ENCODE data around the gene RNLS. TPM values are rescaled to one million over a fixed set of nuclear protein-coding genes. Genes with fewer than 3 reads are reported as not detected.

The RNLS gene
- total RNA-seq, 2 donors from 2014 or later, result 21.7 to 31.8 TPM

- no peaks in the 10 kb centered on the region for H3K4me1 ChIP-seq (replicated peaks)
- intact Hi-C loops (cut with DNase I), result no loop called here
- H3K9me3 ChIP-seq, result no peaks in the 10 kb centered on the region
- no peak for DNase-seq (ENCODE audit: low spot score)
- no peak overlapping the region for H3K4me3 ChIP-seq
- H3K27me3 ChIP-seq (replicated peaks; ENCODE audit: insufficient read depth), result no peaks in the 10 kb centered on the region
- no peak overlapping the region for H3K27ac ChIP-seq
- no peak for TF ChIP-seq POLR2A (IDR thresholded peaks at IDR 0.05)
- TF ChIP-seq CTCF (IDR thresholded peaks at IDR 0.05), result no peak
- no peak for TF ChIP-seq POLR2AphosphoS5 (IDR thresholded peaks at IDR 0.05)
- H3K36me3 ChIP-seq, result no peaks in the 10 kb centered on the region
These were observed 142.6 kb downstream of the RNLS start for GRCh38 chr10:88440541-88440940.

- intact Hi-C loops (cut with DNase I), result no loop called here
- H3K27me3 ChIP-seq (replicated peaks; ENCODE audit: insufficient read depth), result no peaks in the 10 kb centered on the region
- H3K36me3 ChIP-seq, result no peaks in the 10 kb centered on the region
- no peak overlapping the region for H3K27ac ChIP-seq
- no peaks in the 10 kb centered on the region for H3K4me1 ChIP-seq (replicated peaks)
- DNase-seq (ENCODE audit: low spot score), result no peak
- TF ChIP-seq CTCF (IDR thresholded peaks at IDR 0.05) (no peak), POLR2AphosphoS5 (IDR thresholded peaks at IDR 0.05) (peak; percentile 36)
- H3K4me3 ChIP-seq, result no peak overlapping the region
- H3K9me3 ChIP-seq, result no peaks in the 10 kb centered on the region
These were observed 143.2 kb downstream of the RNLS start for GRCh38 chr10:88439932-88440331.

- H3K36me3 ChIP-seq, result no peaks in the 10 kb centered on the region
- H3K4me3 ChIP-seq, result no peak overlapping the region
- no peaks in the 10 kb centered on the region for H3K4me1 ChIP-seq (replicated peaks)
- no peaks in the 10 kb centered on the region for H3K9me3 ChIP-seq
- intact Hi-C loops (cut with DNase I), result no loop called here
- no peak for DNase-seq (ENCODE audit: low spot score)
- TF ChIP-seq POLR2A (IDR thresholded peaks at IDR 0.05) (no peak), POLR2AphosphoS5 (IDR thresholded peaks at IDR 0.05) (no peak), CTCF (IDR thresholded peaks at IDR 0.05) (no peak)
- H3K27ac ChIP-seq, result no peak overlapping the region
- H3K27me3 ChIP-seq (replicated peaks; ENCODE audit: insufficient read depth), result no peaks in the 10 kb centered on the region
These were observed 145.7 kb downstream of the RNLS start for GRCh38 chr10:88437411-88437810.

- Histone ChIP-seq H3K9me3 (no peaks in the 10 kb centered on the region), H3K36me3 (no peaks in the 10 kb centered on the region), H3K27ac (no peak overlapping the region), H3K4me3 (no peak overlapping the region), H3K27me3 (replicated peaks; ENCODE audit: insufficient read depth) (no peaks in the 10 kb centered on the region), H3K4me1 (replicated peaks) (no peaks in the 10 kb centered on the region)
- 95% methylated on average over 2 of the region's 2 CpGs for WGBS
- no peak for TF ChIP-seq CTCF (IDR thresholded peaks at IDR 0.05)
- no peak for TF ChIP-seq POLR2AphosphoS5 (IDR thresholded peaks at IDR 0.05)
- no peak for TF ChIP-seq POLR2A (IDR thresholded peaks at IDR 0.05)
- intact Hi-C loops (cut with DNase I), result no loop called here
- DNase-seq (ENCODE audit: low spot score), result no peak
These were observed 149.4 kb downstream of the RNLS start for GRCh38 chr10:88433565-88434186.

- H3K4me3 ChIP-seq, result no peak overlapping the region
- intact Hi-C loops (cut with DNase I), result no loop called here
- no peaks in the 10 kb centered on the region for H3K4me1 ChIP-seq (replicated peaks)
These were observed 152.0 kb downstream of the RNLS start for GRCh38 chr10:88431103-88431502.

More at GRCh38 chr10:88431103-88431502, 152.0 kb downstream of the RNLS start:
- TF ChIP-seq POLR2AphosphoS5 (IDR thresholded peaks at IDR 0.05), result no peak
- no peak for TF ChIP-seq CTCF (IDR thresholded peaks at IDR 0.05)
- no peaks in the 10 kb centered on the region for H3K9me3 ChIP-seq
- no peak overlapping the region for H3K27ac ChIP-seq
- WGBS, result 100% methylated on average over 1 of the region's 1 CpG
- DNase-seq (ENCODE audit: low spot score), result no peak
- no peaks in the 10 kb centered on the region for H3K36me3 ChIP-seq
- no peaks in the 10 kb centered on the region for H3K27me3 ChIP-seq (replicated peaks; ENCODE audit: insufficient read depth)
